ELF-1 (cell line): Measurements from ENCODE around the gene CHEK1.

Experiments
- DNase-seq: peaks from one replicate; pipeline ENCODE4 v3.0.0-alpha.2; 2016; ENCODE audit warnings: low read depth, low spot score

CHEK1 gene

GRCh38 chr11:125626288-125626950, 1.5 kb downstream of the CHEK1 start:
- DNase-seq, result peak; percentile 99

GRCh38 chr11:125627236-125627910, 2.4 kb downstream of the CHEK1 start:
- DNase-seq, result no peak

- no peak for DNase-seq
Observed at GRCh38 chr11:125637840-125638239, 12.9 kb downstream of the CHEK1 start.

GRCh38 chr11:125638315-125638714, 13.4 kb downstream of the CHEK1 start:
- DNase-seq, result no peak

- DNase-seq, result no peak
Observed at GRCh38 chr11:125645871-125646270, 20.9 kb downstream of the CHEK1 start.

GRCh38 chr11:125649465-125650166, 24.7 kb downstream of the CHEK1 start:
- no peak for DNase-seq

GRCh38 chr11:125662689-125663088, 37.7 kb downstream of the CHEK1 start:
- no peak for DNase-seq

GRCh38 chr11:125663910-125664309, 38.9 kb downstream of the CHEK1 start:
- no peak for DNase-seq

- DNase-seq, result no peak
Observed at GRCh38 chr11:125667151-125667550, 42.2 kb downstream of the CHEK1 start.

GRCh38 chr11:125670172-125670571, 45.2 kb downstream of the CHEK1 start:
- no peak for DNase-seq

- no peak for DNase-seq
Observed at GRCh38 chr11:125671561-125671960, 46.6 kb downstream of the CHEK1 start.

- no peak for DNase-seq
Observed at GRCh38 chr11:125674210-125674609, 49.2 kb downstream of the CHEK1 start.

- DNase-seq, result no peak
Observed at GRCh38 chr11:125675196-125675595, 50.2 kb downstream of the CHEK1 start.

GRCh38 chr11:125679397-125679796, 54.4 kb downstream of the CHEK1 start:
- no peak for DNase-seq

- DNase-seq, result no peak
Observed at GRCh38 chr11:125679837-125680236, 54.9 kb downstream of the CHEK1 start.

GRCh38 chr11:125680747-125681146, 55.8 kb downstream of the CHEK1 start, which contains the start of gene ACRV1:
ACRV1 (minus strand) TSS chr11:125680847; CDS start chr11:125680780, 67 bp downstream.
- DNase-seq, result peak; percentile 61

- peak; percentile 26 for DNase-seq
Observed at GRCh38 chr11:125685228-125685627, 60.3 kb downstream of the CHEK1 start.

GRCh38 chr11:125688066-125688465, 63.1 kb downstream of the CHEK1 start:
- DNase-seq, result no peak

- no peak for DNase-seq
Observed at GRCh38 chr11:125688632-125689031, 63.7 kb downstream of the CHEK1 start.

- no peak for DNase-seq
Observed at GRCh38 chr11:125689274-125689859, 64.4 kb downstream of the CHEK1 start.

GRCh38 chr11:125690006-125690405, 65.0 kb downstream of the CHEK1 start:
- DNase-seq, result no peak

- DNase-seq, result no peak
Observed at GRCh38 chr11:125692887-125693286, 67.9 kb downstream of the CHEK1 start.
